HCT116 (cell line): ENCODE results near the gene BTBD2. TPM values are rescaled to one million over a fixed set of nuclear protein-coding genes. Genes with fewer than 3 reads are reported as not detected.

ENCODE experiments used
- ATAC-seq: fragments of 200-7000 bp; cut with Tn5 transposase; 2 replicates; pipeline ENCODE4 v1.9.1; 2020; ENCODE audit warnings: mild to moderate bottlenecking, moderate library complexity
- BruUV-seq: library from RNA; stranded (reverse); fragments of 400-500 nt; replicated peaks from 2 replicates; lab custom pipeline; 2021; lab: Mats Ljungman, UMichigan
- CTCF ChIA-PET: fragments of 300-600 bp; sonication (Branson Sonifier 250); formaldehyde crosslinking; loops from one replicate; lab custom pipeline; 2021; ENCODE audit warnings: antibody characterized with exemption; lab: Charles Lee
- POLR2A ChIA-PET: fragments of 300-600, 350-600 bp; sonication (Branson Sonifier 250); formaldehyde crosslinking; loops from one replicate; lab custom pipeline; 2021; ENCODE audit warnings: antibody characterized with exemption; lab: Charles Lee
- RAD21 ChIA-PET, 2 experiments: fragments of 300-600 bp; sonication (Branson Sonifier 250); formaldehyde crosslinking; loops; one replicate each; lab custom pipeline; 2023; ENCODE audit warnings: low total read pairs in 2 of 2; ENCODE audit not compliant: uncharacterized antibody in 2 of 2, unreplicated experiment in 2 of 2, low non-redundant PET in 1 of 2; lab: Charles Lee
- DNase-seq: peaks from one replicate; pipeline ENCODE4 v3.0.0-alpha.2; 2010; ENCODE audit warnings: low read depth, low spot score
- H2AFZ ChIP-seq: fragments of 200-600 bp; shearing (Covaris generic), sonication (generic); 2 replicates; pipeline ENCODE4 v1.6.1; 2017; ENCODE audit warnings: low read depth, mixed run types, mixed read lengths, antibody characterized with exemption, low read length; ENCODE audit not compliant: poor library complexity, severe bottlenecking
- H3K27ac ChIP-seq: 2 replicates; pipeline ENCODE4 v1.5.1; 2012; ENCODE audit warnings: low read depth, low read length
- H3K27me3 ChIP-seq: fragments of 200-600 bp; sonication (generic); 2 replicates; pipeline ENCODE4 v1.6.1; 2016; ENCODE audit warnings: mixed run types, low read length, mixed read lengths; ENCODE audit not compliant: insufficient read depth
- H3K36me3 ChIP-seq, 2 experiments: fragments of 200-500 bp in 1 of 2; fragments of 200-600 bp in 1 of 2; sonication (Bioruptor generic) in 1 of 2; sonication (generic) in 1 of 2; 2 replicates each; pipeline versions ENCODE4 v1.5.1 to v1.6.1; 2014 to 2016; ENCODE audit warnings: low read length in 2 of 2, inconsistent platforms in 1 of 2, mixed read lengths in 1 of 2, mixed run types in 1 of 2; ENCODE audit not compliant: insufficient read depth in 2 of 2, control insufficient read depth in 1 of 2
- H3K4me1 ChIP-seq, 2 experiments: fragments of 200-600 bp in 1 of 2; sonication (generic) in 1 of 2; 2 replicates each; pipeline versions ENCODE4 v1.5.1 to v1.6.1; 2012 to 2017; ENCODE audit warnings: low read length in 2 of 2, inconsistent platforms in 1 of 2, mild to moderate bottlenecking in 1 of 2, mixed read lengths in 1 of 2, mixed run types in 1 of 2, moderate library complexity in 1 of 2; ENCODE audit not compliant: insufficient read depth in 2 of 2, control insufficient read depth in 1 of 2
- H3K4me2 ChIP-seq: fragments of 200-600 bp; sonication (generic); 2 replicates; pipeline ENCODE4 v1.6.1; 2017; ENCODE audit warnings: mixed run types, low read length, mixed read lengths
- H3K4me3 ChIP-seq, 2 experiments: fragments of 200-600 bp in 1 of 2; sonication (generic) in 1 of 2; replicated peaks in 1 of 2; 2 replicates each; pipeline ENCODE4 v1.5.1; 2011 to 2016; ENCODE audit warnings: low read length in 2 of 2, control low read depth in 1 of 2, low read depth in 1 of 2, mild to moderate bottlenecking in 1 of 2, mixed read lengths in 1 of 2, mixed run types in 1 of 2
- H3K79me2 ChIP-seq: fragments of 200-600 bp; sonication (generic); 2 replicates; pipeline ENCODE4 v1.6.1; 2017; ENCODE audit warnings: mild to moderate bottlenecking, mixed run types, low read length, moderate library complexity, mixed read lengths; ENCODE audit not compliant: insufficient read depth
- H3K9ac ChIP-seq: fragments of 200-600 bp; sonication (generic); 2 replicates; pipeline ENCODE4 v1.6.1; 2016; ENCODE audit warnings: low read length, mixed read lengths
- H3K9me2 ChIP-seq: fragments of 200-600 bp; sonication (generic), shearing (Covaris generic); 2 replicates; pipeline ENCODE4 v1.6.1; 2017; ENCODE audit warnings: mixed run types, mild to moderate bottlenecking, moderate library complexity; ENCODE audit not compliant: insufficient read depth
- H3K9me3 ChIP-seq, 2 experiments: fragments of 200-500 bp in 1 of 2; fragments of 200-600 bp in 1 of 2; sonication (Bioruptor generic) in 1 of 2; sonication (generic) in 1 of 2; 2 replicates each; pipeline ENCODE4 v1.6.1; 2014 to 2017; ENCODE audit warnings: low read length in 2 of 2, mixed read lengths in 2 of 2, inconsistent platforms in 1 of 2, low read depth in 1 of 2, mild to moderate bottlenecking in 1 of 2, mixed run types in 1 of 2, moderate library complexity in 1 of 2; ENCODE audit not compliant: control insufficient read depth in 1 of 2, insufficient read depth in 1 of 2
- H4K20me1 ChIP-seq: fragments of 200-600 bp; sonication (generic), shearing (Covaris generic); 2 replicates; pipeline ENCODE4 v1.6.1; 2017; ENCODE audit warnings: mixed run types, mild to moderate bottlenecking, moderate library complexity; ENCODE audit not compliant: insufficient read depth
- CBX3 ChIP-seq: IDR thresholded peaks from 2 replicates; pipeline ENCODE4 v1.6.1; 2012; ENCODE audit warnings: low read depth
- ELF1 ChIP-seq: IDR thresholded peaks from 2 replicates; pipeline ENCODE4 v1.6.1; 2012; ENCODE audit warnings: low read depth, borderline replicate concordance
- JUND ChIP-seq: IDR thresholded peaks from 2 replicates; pipeline ENCODE4 v1.6.1; 2012
- POLR2AphosphoS5 ChIP-seq: IDR thresholded peaks from 2 replicates; pipeline ENCODE4 v1.6.1; 2011; ENCODE audit warnings: mild to moderate bottlenecking, low read depth, low read length, moderate library complexity
- RAD21 ChIP-seq: IDR thresholded peaks from 2 replicates; pipeline ENCODE4 v1.6.1; 2012; ENCODE audit warnings: low read depth, mild to moderate bottlenecking
- REST ChIP-seq: IDR thresholded peaks from 2 replicates; pipeline ENCODE4 v1.6.1; 2012; ENCODE audit warnings: low read depth
- SIN3A ChIP-seq: IDR thresholded peaks from 2 replicates; pipeline ENCODE4 v1.6.1; 2012; ENCODE audit warnings: low read depth
- ZFX ChIP-seq: fragments of 450-650 bp; IDR thresholded peaks from 2 replicates; pipeline ENCODE4 v1.6.1; 2017
- intact Hi-C: fragments of 100-400 bp; cut with micrococcal nuclease; formaldehyde crosslinking; loops from 2 replicates; pipeline ENCODE4 v1.10.0; 2022
- total RNA-seq: library from RNA; stranded (reverse); gene quantifications from one replicate; pipeline ENCODE4 v1.2.1, GENCODE V29; 2021; ENCODE audit not compliant: unreplicated experiment

The BTBD2 gene
- total RNA-seq, 1 experiment from 2014 or later, result 112 TPM

- TF ChIP-seq POLR2AphosphoS5, result no peak
- no peak for TF ChIP-seq JUND
- TF ChIP-seq RAD21, result no peak
Measured at GRCh38 chr19:1954532-1954933, 61.0 kb downstream of the BTBD2 start (continued).

- no peak overlapping the region for H3K9ac ChIP-seq
- no peak for TF ChIP-seq ELF1
- no peak for TF ChIP-seq JUND
- no peak for TF ChIP-seq ZFX
- no peak for TF ChIP-seq REST
- TF ChIP-seq POLR2AphosphoS5, result no peak
- no peak for TF ChIP-seq CBX3
- TF ChIP-seq SIN3A, result no peak
- ATAC-seq (no peak), DNase-seq (no peak)
- ChIA-PET POLR2A (no interaction called here), CTCF (no interaction called here), RAD21 (no interaction called here)
- H3K4me3 ChIP-seq, result no peak overlapping the region
- no peaks in the 10 kb centered on the region for H3K9me2 ChIP-seq
- no peaks in the 10 kb centered on the region for H4K20me1 ChIP-seq
- peaks cover 87% of the 10 kb centered on the region for H3K79me2 ChIP-seq
- H3K27me3 ChIP-seq, result no peaks in the 10 kb centered on the region
- no peaks in the 10 kb centered on the region for H3K4me1 ChIP-seq
- H3K36me3 ChIP-seq, result peaks cover 0 to 6% of the 10 kb centered on the region in 2 experiments; a peak in 1 of 4 replicates
- H3K27ac ChIP-seq, result no peak overlapping the region; the same call in 1 of the 2 replicates
- no peaks in the 10 kb centered on the region for H3K9me3 ChIP-seq
- BruUV-seq, result no TSS peak
- no peak overlapping the region for H3K4me2 ChIP-seq
- intact Hi-C loops, result no loop called here
- no peak overlapping the region for H2AFZ ChIP-seq
Measured at GRCh38 chr19:1953441-1954094, 61.9 kb downstream of the BTBD2 start.
